HCT116 (cell line): ENCODE results near the gene BTNL2. TPM values are rescaled to one million over a fixed set of nuclear protein-coding genes. Genes with fewer than 3 reads are reported as not detected.

Experiments
- ATAC-seq: fragments of 200-7000 bp; cut with Tn5 transposase; 2 replicates; pipeline ENCODE4 v1.9.1; 2020; ENCODE audit warnings: mild to moderate bottlenecking, moderate library complexity
- BruUV-seq: library from RNA; stranded (reverse); fragments of 400-500 nt; replicated peaks from 2 replicates; lab custom pipeline; 2021; lab: Mats Ljungman, UMichigan
- CTCF ChIA-PET: fragments of 300-600 bp; sonication (Branson Sonifier 250); formaldehyde crosslinking; loops from one replicate; lab custom pipeline; 2021; ENCODE audit warnings: antibody characterized with exemption; lab: Charles Lee
- POLR2A ChIA-PET: fragments of 300-600, 350-600 bp; sonication (Branson Sonifier 250); formaldehyde crosslinking; loops from one replicate; lab custom pipeline; 2021; ENCODE audit warnings: antibody characterized with exemption; lab: Charles Lee
- RAD21 ChIA-PET, 2 experiments: fragments of 300-600 bp; sonication (Branson Sonifier 250); formaldehyde crosslinking; loops; one replicate each; lab custom pipeline; 2023; ENCODE audit warnings: low total read pairs in 2 of 2; ENCODE audit not compliant: uncharacterized antibody in 2 of 2, unreplicated experiment in 2 of 2, low non-redundant PET in 1 of 2; lab: Charles Lee
- DNase-seq: peaks from one replicate; pipeline ENCODE4 v3.0.0-alpha.2; 2010; ENCODE audit warnings: low read depth, low spot score
- H2AFZ ChIP-seq: fragments of 200-600 bp; shearing (Covaris generic), sonication (generic); 2 replicates; pipeline ENCODE4 v1.6.1; 2017; ENCODE audit warnings: low read depth, mixed run types, mixed read lengths, antibody characterized with exemption, low read length; ENCODE audit not compliant: poor library complexity, severe bottlenecking
- H3K27ac ChIP-seq: 2 replicates; pipeline ENCODE4 v1.5.1; 2012; ENCODE audit warnings: low read depth, low read length
- H3K27me3 ChIP-seq: fragments of 200-600 bp; sonication (generic); 2 replicates; pipeline ENCODE4 v1.6.1; 2016; ENCODE audit warnings: mixed run types, low read length, mixed read lengths; ENCODE audit not compliant: insufficient read depth
- H3K36me3 ChIP-seq, 2 experiments: fragments of 200-500 bp in 1 of 2; fragments of 200-600 bp in 1 of 2; sonication (Bioruptor generic) in 1 of 2; sonication (generic) in 1 of 2; 2 replicates each; pipeline versions ENCODE4 v1.5.1 to v1.6.1; 2014 to 2016; ENCODE audit warnings: low read length in 2 of 2, inconsistent platforms in 1 of 2, mixed read lengths in 1 of 2, mixed run types in 1 of 2; ENCODE audit not compliant: insufficient read depth in 2 of 2, control insufficient read depth in 1 of 2
- H3K4me1 ChIP-seq, 2 experiments: fragments of 200-600 bp in 1 of 2; sonication (generic) in 1 of 2; 2 replicates each; pipeline versions ENCODE4 v1.5.1 to v1.6.1; 2012 to 2017; ENCODE audit warnings: low read length in 2 of 2, inconsistent platforms in 1 of 2, mild to moderate bottlenecking in 1 of 2, mixed read lengths in 1 of 2, mixed run types in 1 of 2, moderate library complexity in 1 of 2; ENCODE audit not compliant: insufficient read depth in 2 of 2, control insufficient read depth in 1 of 2
- H3K4me2 ChIP-seq: fragments of 200-600 bp; sonication (generic); 2 replicates; pipeline ENCODE4 v1.6.1; 2017; ENCODE audit warnings: mixed run types, low read length, mixed read lengths
- H3K4me3 ChIP-seq, 2 experiments: fragments of 200-600 bp in 1 of 2; sonication (generic) in 1 of 2; replicated peaks in 1 of 2; 2 replicates each; pipeline ENCODE4 v1.5.1; 2011 to 2016; ENCODE audit warnings: low read length in 2 of 2, control low read depth in 1 of 2, low read depth in 1 of 2, mild to moderate bottlenecking in 1 of 2, mixed read lengths in 1 of 2, mixed run types in 1 of 2
- H3K79me2 ChIP-seq: fragments of 200-600 bp; sonication (generic); 2 replicates; pipeline ENCODE4 v1.6.1; 2017; ENCODE audit warnings: mild to moderate bottlenecking, mixed run types, low read length, moderate library complexity, mixed read lengths; ENCODE audit not compliant: insufficient read depth
- H3K9ac ChIP-seq: fragments of 200-600 bp; sonication (generic); 2 replicates; pipeline ENCODE4 v1.6.1; 2016; ENCODE audit warnings: low read length, mixed read lengths
- H3K9me2 ChIP-seq: fragments of 200-600 bp; sonication (generic), shearing (Covaris generic); 2 replicates; pipeline ENCODE4 v1.6.1; 2017; ENCODE audit warnings: mixed run types, mild to moderate bottlenecking, moderate library complexity; ENCODE audit not compliant: insufficient read depth
- H3K9me3 ChIP-seq, 2 experiments: fragments of 200-500 bp in 1 of 2; fragments of 200-600 bp in 1 of 2; sonication (Bioruptor generic) in 1 of 2; sonication (generic) in 1 of 2; 2 replicates each; pipeline ENCODE4 v1.6.1; 2014 to 2017; ENCODE audit warnings: low read length in 2 of 2, mixed read lengths in 2 of 2, inconsistent platforms in 1 of 2, low read depth in 1 of 2, mild to moderate bottlenecking in 1 of 2, mixed run types in 1 of 2, moderate library complexity in 1 of 2; ENCODE audit not compliant: control insufficient read depth in 1 of 2, insufficient read depth in 1 of 2
- H4K20me1 ChIP-seq: fragments of 200-600 bp; sonication (generic), shearing (Covaris generic); 2 replicates; pipeline ENCODE4 v1.6.1; 2017; ENCODE audit warnings: mixed run types, mild to moderate bottlenecking, moderate library complexity; ENCODE audit not compliant: insufficient read depth
- ATF3 ChIP-seq: IDR thresholded peaks from 2 replicates; pipeline ENCODE4 v1.6.1; 2012
- CEBPB ChIP-seq: IDR thresholded peaks from 2 replicates; pipeline ENCODE4 v1.6.1; 2012; ENCODE audit warnings: low read depth
- CTCF ChIP-seq, 3 experiments: fragments of 200-600 bp in 1 of 3; sonication (generic) in 1 of 3; IDR thresholded peaks in 2 of 3; conservative IDR thresholded peaks in 1 of 3; 2 replicates each; pipeline ENCODE4 v1.5.1; 2012 to 2017; ENCODE audit warnings: low read depth in 2 of 3, low read length in 2 of 3, antibody characterized with exemption in 1 of 3, borderline replicate concordance in 1 of 3, control low read depth in 1 of 3, mild to moderate bottlenecking in 1 of 3, mixed read lengths in 1 of 3, mixed run types in 1 of 3, moderate library complexity in 1 of 3; ENCODE audit not compliant: insufficient read depth in 1 of 3
- EGR1 ChIP-seq: IDR thresholded peaks from 2 replicates; pipeline ENCODE4 v1.6.1; 2012; ENCODE audit warnings: low read depth
- ELF1 ChIP-seq: IDR thresholded peaks from 2 replicates; pipeline ENCODE4 v1.6.1; 2012; ENCODE audit warnings: low read depth, borderline replicate concordance
- EZH2phosphoT487 ChIP-seq: fragments of 200-600 bp; IDR thresholded peaks from 2 replicates; pipeline ENCODE4 v1.6.1; 2018; ENCODE audit warnings: antibody characterized with exemption, borderline replicate concordance
- FOSL1 ChIP-seq: IDR thresholded peaks from 2 replicates; pipeline ENCODE4 v1.6.1; 2012; ENCODE audit warnings: low read depth
- JUND ChIP-seq: IDR thresholded peaks from 2 replicates; pipeline ENCODE4 v1.6.1; 2012
- MAX ChIP-seq: IDR thresholded peaks from 2 replicates; pipeline ENCODE4 v1.6.1; 2012
- REST ChIP-seq: IDR thresholded peaks from 2 replicates; pipeline ENCODE4 v1.6.1; 2012; ENCODE audit warnings: low read depth
- SP1 ChIP-seq: IDR thresholded peaks from 2 replicates; pipeline ENCODE4 v1.6.1; 2012; ENCODE audit warnings: low read depth
- SRF ChIP-seq: IDR thresholded peaks from 2 replicates; pipeline ENCODE4 v1.6.1; 2012; ENCODE audit warnings: low read depth
- TCF7L2 ChIP-seq: IDR thresholded peaks from 2 replicates; pipeline ENCODE4 v1.7.0; 2011; ENCODE audit warnings: borderline replicate concordance, inconsistent platforms; ENCODE audit not compliant: insufficient read depth, insufficient read length; ENCODE audit errors: extremely low read depth
- YY1 ChIP-seq: IDR thresholded peaks from 2 replicates; pipeline ENCODE4 v1.6.1; 2011; ENCODE audit warnings: low read length, low read depth, moderate library complexity, mild to moderate bottlenecking; ENCODE audit not compliant: insufficient replicate concordance; ENCODE audit errors: extremely low read depth
- ZBTB33 ChIP-seq: IDR thresholded peaks from 2 replicates; pipeline ENCODE4 v1.6.1; 2011; ENCODE audit warnings: mild to moderate bottlenecking, low read length, moderate library complexity; ENCODE audit not compliant: insufficient replicate concordance; ENCODE audit errors: extremely low read depth
- ZFX ChIP-seq: fragments of 450-650 bp; IDR thresholded peaks from 2 replicates; pipeline ENCODE4 v1.6.1; 2017
- ZNF274 ChIP-seq: fragments of 200-500 bp; sonication (Bioruptor generic); IDR thresholded peaks from 2 replicates; pipeline ENCODE4 v1.6.1; 2014; ENCODE audit warnings: mild to moderate bottlenecking, low read depth, low read length, inconsistent platforms
- intact Hi-C: fragments of 100-400 bp; cut with micrococcal nuclease; formaldehyde crosslinking; loops from 2 replicates; pipeline ENCODE4 v1.10.0; 2022
- total RNA-seq: library from RNA; stranded (reverse); gene quantifications from one replicate; pipeline ENCODE4 v1.2.1, GENCODE V29; 2021; ENCODE audit not compliant: unreplicated experiment

The BTNL2 gene
- total RNA-seq, 1 experiment from 2014 or later = not detected

GRCh38 chr6:32355018-32355417, 52.0 kb downstream of the BTNL2 start:
- Histone ChIP-seq H3K4me3 (no peak overlapping the region), H3K9me3 (no peaks in the 10 kb centered on the region), H4K20me1 (no peaks in the 10 kb centered on the region), H3K9me2 (no peaks in the 10 kb centered on the region), H3K79me2 (no peaks in the 10 kb centered on the region), H3K27ac (no peak overlapping the region), H3K27me3 (no peaks in the 10 kb centered on the region), H3K4me2 (no peak overlapping the region), H3K9ac (no peak overlapping the region), H2AFZ (peak overlapping the region; percentile 23), H3K36me3 (no peaks in the 10 kb centered on the region), H3K4me1 (no peaks in the 10 kb centered on the region)
- CTCF ChIA-PET = no interaction called here
- ATAC-seq (no peak), DNase-seq (no peak)
- RAD21 ChIA-PET = no interaction called here
- BruUV-seq = no TSS peak
- TF ChIP-seq FOSL1 (no peak), CEBPB (no peak), JUND (no peak), ZBTB33 (no peak), SRF (no peak), TCF7L2 (no peak), ATF3 (no peak), REST (no peak), ZNF274 (no peak), ZFX (no peak), EZH2phosphoT487 (no peak), CTCF (IDR thresholded peaks at IDR 0.05 in 2 of 3, conservative IDR thresholded peaks at IDR 0.05 in 1 of 3; ENCODE audit: borderline replicate concordance in 1 of 3, insufficient read depth in 1 of 3, low read depth in 2 of 3, low read length in 2 of 3) (no peak), ELF1 (no peak), MAX (no peak), YY1 (no peak), EGR1 (no peak), SP1 (no peak)
- intact Hi-C loops = no loop called here
- POLR2A ChIA-PET = no interaction called here
